Esophagus muscularis mucosa (tissue), 3 donors: ENCODE results near the gene ANO4.

Source experiments
- POLR2A ChIP-seq: fragments of 450-650 bp; IDR thresholded peaks from one replicate; pipeline ENCODE4 v1.6.1; 2017; ENCODE audit warnings: antibody characterized with exemption, moderate library complexity, mild to moderate bottlenecking, low read depth
- TF ChIP-seq, protein P1 (sequence below), 3 experiments: fragments of 200-600 bp in 2 of 3; fragments of 450-650 bp in 1 of 3; sonication (generic) in 2 of 3; IDR thresholded peaks; one replicate each; pipeline ENCODE4 v1.5.1; 2017 to 2019; ENCODE audit warnings: antibody characterized with exemption in 3 of 3, mild to moderate bottlenecking in 2 of 3, moderate library complexity in 1 of 3

DNA sequence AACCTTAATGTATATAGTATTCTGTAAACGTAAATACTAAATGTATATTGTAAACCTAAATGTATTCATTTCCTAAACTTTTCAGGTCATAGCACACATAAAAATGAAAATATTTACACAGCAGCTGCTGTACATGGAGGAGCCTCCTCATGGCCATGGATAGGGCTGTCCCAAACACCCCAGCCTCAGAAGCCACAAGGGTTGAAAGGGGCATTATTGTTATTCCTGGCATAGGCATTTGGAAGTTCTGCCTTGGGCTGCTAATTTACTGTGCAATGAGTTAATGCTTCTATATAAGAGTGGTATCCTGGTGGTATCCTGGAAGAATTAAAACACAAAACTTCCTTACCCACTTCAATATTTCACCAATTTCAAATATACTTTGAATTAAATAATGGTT, 256.1 kb downstream of the ANO4 start:
- TF ChIP-seq, protein P1, sequence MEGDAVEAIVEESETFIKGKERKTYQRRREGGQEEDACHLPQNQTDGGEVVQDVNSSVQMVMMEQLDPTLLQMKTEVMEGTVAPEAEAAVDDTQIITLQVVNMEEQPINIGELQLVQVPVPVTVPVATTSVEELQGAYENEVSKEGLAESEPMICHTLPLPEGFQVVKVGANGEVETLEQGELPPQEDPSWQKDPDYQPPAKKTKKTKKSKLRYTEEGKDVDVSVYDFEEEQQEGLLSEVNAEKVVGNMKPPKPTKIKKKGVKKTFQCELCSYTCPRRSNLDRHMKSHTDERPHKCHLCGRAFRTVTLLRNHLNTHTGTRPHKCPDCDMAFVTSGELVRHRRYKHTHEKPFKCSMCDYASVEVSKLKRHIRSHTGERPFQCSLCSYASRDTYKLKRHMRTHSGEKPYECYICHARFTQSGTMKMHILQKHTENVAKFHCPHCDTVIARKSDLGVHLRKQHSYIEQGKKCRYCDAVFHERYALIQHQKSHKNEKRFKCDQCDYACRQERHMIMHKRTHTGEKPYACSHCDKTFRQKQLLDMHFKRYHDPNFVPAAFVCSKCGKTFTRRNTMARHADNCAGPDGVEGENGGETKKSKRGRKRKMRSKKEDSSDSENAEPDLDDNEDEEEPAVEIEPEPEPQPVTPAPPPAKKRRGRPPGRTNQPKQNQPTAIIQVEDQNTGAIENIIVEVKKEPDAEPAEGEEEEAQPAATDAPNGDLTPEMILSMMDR (IDR thresholded peaks at IDR 0.05), result no peak
- no peak for TF ChIP-seq POLR2A
